K562 (cell line): ENCODE results near the gene HPCA. TPM values are rescaled to one million over a fixed set of nuclear protein-coding genes. Genes with fewer than 3 reads are reported as not detected.

Source experiments
- ETS2 ChIP-seq: IDR thresholded peaks from 2 replicates; pipeline ENCODE4 v1.6.1; 2016; ENCODE audit warnings: borderline replicate concordance, missing genetic modification characterization, mild to moderate bottlenecking, moderate library complexity, missing compliant biosample characterization; ENCODE audit not compliant: poor library complexity, severe bottlenecking
- KLF16 ChIP-seq: IDR thresholded peaks from 2 replicates; pipeline ENCODE4 v1.6.1; 2016; ENCODE audit warnings: antibody characterized with exemption
- PHB2 ChIP-seq: fragments of 450-650 bp; IDR thresholded peaks from 2 replicates; pipeline ENCODE4 v1.6.1; 2017; ENCODE audit warnings: low read depth
- POLR2A ChIP-seq: fragments of 450-650 bp; conservative IDR thresholded peaks from 2 replicates; pipeline ENCODE4 v1.6.1; 2016
- SMAD3 ChIP-seq: fragments of 450-650 bp; formaldehyde crosslinking; conservative IDR thresholded peaks from 2 replicates; pipeline ENCODE4 v1.4.0; 2020; ENCODE audit warnings: mild to moderate bottlenecking
- STAT6 ChIP-seq: sonication (generic); formaldehyde crosslinking; IDR thresholded peaks from 2 replicates; pipeline ENCODE4 v1.8.1; 2023; ENCODE audit warnings: mild to moderate bottlenecking, missing genetic modification reagents
- ZBED1 ChIP-seq: IDR thresholded peaks from 2 replicates; pipeline ENCODE4 v1.6.1; 2014
- ZFP36 ChIP-seq: fragments of 150-350 bp; IDR thresholded peaks from 2 replicates; pipeline ENCODE4 v1.6.1; 2018; ENCODE audit warnings: low read length, low read depth; ENCODE audit not compliant: partially characterized antibody
- ZNF280B ChIP-seq: fragments of 250-450 bp; sonication (Bioruptor Pico); IDR thresholded peaks from 2 replicates; pipeline ENCODE4 v1.5.1; 2021; ENCODE audit warnings: mild to moderate bottlenecking
- polyA plus RNA-seq, 8 experiments: library from polyadenylated mRNA; depleted of rRNA in 4 of 8; stranded (reverse) in 5 of 8; unstranded in 3 of 8; fragments of >200 nt; fragmentation: Nextera tagmentation in 2 of 8; fragmentation: Illumina TruSeq in 1 of 8; extraction: Ambion mirVana in 2 of 8; extraction: Trizol in 1 of 8; gene quantifications; 2 replicates each; pipeline versions ENCODE4 v1.2.1 to v1.2.3, GENCODE V29; 2011 to 2014; ENCODE audit warnings: inconsistent platforms in 1 of 8, missing spikeins in 1 of 8
- total RNA-seq, 7 experiments: library from RNA; depleted of rRNA in 6 of 7; stranded (reverse); fragments of >200 nt in 6 of 7; fragmentation: Illumina TruSeq in 2 of 7; extraction: Trizol in 2 of 7; gene quantifications; 2 replicates each; pipeline versions ENCODE4 v1.2.1 to v1.2.3, GENCODE V29; 2011 to 2021; ENCODE audit warnings: low replicate concordance in 1 of 7
- TF ChIP-seq, protein P1 (sequence below): fragments of 250-450 bp; sonication (Bioruptor Pico); IDR thresholded peaks from 2 replicates; pipeline ENCODE4 v1.4.0; 2020

Gene HPCA
- total and polyA plus RNA-seq, 9 of the 15 experiments (the other 6 are each of a cell fraction or from before 2014, with no cell fraction given) = not detected

- no peak for TF ChIP-seq STAT6 (CRISPR knock-in tag)
- TF ChIP-seq KLF16 = no peak
- no peak for TF ChIP-seq ZNF280B (CRISPR knock-in tag)
- TF ChIP-seq, protein P1, sequence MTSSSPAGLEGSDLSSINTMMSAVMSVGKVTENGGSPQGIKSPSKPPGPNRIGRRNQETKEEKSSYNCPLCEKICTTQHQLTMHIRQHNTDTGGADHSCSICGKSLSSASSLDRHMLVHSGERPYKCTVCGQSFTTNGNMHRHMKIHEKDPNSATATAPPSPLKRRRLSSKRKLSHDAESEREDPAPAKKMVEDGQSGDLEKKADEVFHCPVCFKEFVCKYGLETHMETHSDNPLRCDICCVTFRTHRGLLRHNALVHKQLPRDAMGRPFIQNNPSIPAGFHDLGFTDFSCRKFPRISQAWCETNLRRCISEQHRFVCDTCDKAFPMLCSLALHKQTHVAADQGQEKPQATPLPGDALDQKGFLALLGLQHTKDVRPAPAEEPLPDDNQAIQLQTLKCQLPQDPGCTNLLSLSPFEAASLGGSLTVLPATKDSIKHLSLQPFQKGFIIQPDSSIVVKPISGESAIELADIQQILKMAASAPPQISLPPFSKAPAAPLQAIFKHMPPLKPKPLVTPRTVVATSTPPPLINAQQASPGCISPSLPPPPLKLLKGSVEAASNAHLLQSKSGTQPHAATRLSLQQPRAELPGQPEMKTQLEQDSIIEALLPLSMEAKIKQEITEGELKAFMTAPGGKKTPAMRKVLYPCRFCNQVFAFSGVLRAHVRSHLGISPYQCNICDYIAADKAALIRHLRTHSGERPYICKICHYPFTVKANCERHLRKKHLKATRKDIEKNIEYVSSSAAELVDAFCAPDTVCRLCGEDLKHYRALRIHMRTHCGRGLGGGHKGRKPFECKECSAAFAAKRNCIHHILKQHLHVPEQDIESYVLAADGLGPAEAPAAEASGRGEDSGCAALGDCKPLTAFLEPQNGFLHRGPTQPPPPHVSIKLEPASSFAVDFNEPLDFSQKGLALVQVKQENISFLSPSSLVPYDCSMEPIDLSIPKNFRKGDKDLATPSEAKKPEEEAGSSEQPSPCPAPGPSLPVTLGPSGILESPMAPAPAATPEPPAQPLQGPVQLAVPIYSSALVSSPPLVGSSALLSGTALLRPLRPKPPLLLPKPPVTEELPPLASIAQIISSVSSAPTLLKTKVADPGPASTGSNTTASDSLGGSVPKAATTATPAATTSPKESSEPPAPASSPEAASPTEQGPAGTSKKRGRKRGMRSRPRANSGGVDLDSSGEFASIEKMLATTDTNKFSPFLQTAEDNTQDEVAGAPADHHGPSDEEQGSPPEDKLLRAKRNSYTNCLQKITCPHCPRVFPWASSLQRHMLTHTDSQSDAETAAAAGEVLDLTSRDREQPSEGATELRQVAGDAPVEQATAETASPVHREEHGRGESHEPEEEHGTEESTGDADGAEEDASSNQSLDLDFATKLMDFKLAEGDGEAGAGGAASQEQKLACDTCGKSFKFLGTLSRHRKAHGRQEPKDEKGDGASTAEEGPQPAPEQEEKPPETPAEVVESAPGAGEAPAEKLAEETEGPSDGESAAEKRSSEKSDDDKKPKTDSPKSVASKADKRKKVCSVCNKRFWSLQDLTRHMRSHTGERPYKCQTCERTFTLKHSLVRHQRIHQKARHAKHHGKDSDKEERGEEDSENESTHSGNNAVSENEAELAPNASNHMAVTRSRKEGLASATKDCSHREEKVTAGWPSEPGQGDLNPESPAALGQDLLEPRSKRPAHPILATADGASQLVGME (CRISPR knock-in tag) = no peak
- no peak for TF ChIP-seq ZBED1
- no peak for TF ChIP-seq SMAD3 (CRISPR knock-in tag)
- no peak for TF ChIP-seq PHB2
- TF ChIP-seq ETS2 (tag) = no peak
- TF ChIP-seq POLR2A = no peak
- TF ChIP-seq ZFP36 = no peak
Measured at GRCh38 chr1:32872192-32872460, 14.2 kb upstream of the HPCA start (continued).
